ENCODE measurements around the gene ETV3. TPM values are rescaled to one million over a fixed set of nuclear protein-coding genes. Genes with fewer than 3 reads are reported as not detected.
"Not testable (repeated sequence)": the region's sequence is repeated elsewhere in the genome, so short reads cannot be mapped to it uniquely, and the experiment has no call there.

The ETV3 gene
- total and polyA plus RNA-seq, 2 of the 13 experiments (the other 11 are each of a cell fraction or from before 2014, with no cell fraction given), result 4.2 to 5.8 TPM

GRCh38 chr1:157173241-157173640, 35.0 kb upstream of the ETV3 start:
- H4K20me1 ChIP-seq (ENCODE audit: insufficient read depth, low read length); H3K4me2 ChIP-seq (ENCODE audit: low read depth, low read length); H2AFZ ChIP-seq (ENCODE audit: low read length); CTCF ChIA-PET (ENCODE audit: low intra/inter-chr PET ratio, low total read pairs); POLR2A ChIA-PET; H3K27ac ChIP-seq (ENCODE audit: extremely low read length, insufficient read depth, low read length); ATAC-seq; H3K79me2 ChIP-seq (ENCODE audit: insufficient read depth, low read length); H3K9me3 ChIP-seq (ENCODE audit: low read length); H3K9ac ChIP-seq (ENCODE audit: insufficient read depth, low read depth, low read length); BruUV-seq (replicated peaks); H3K36me3 ChIP-seq (replicated peaks in 1 of 2; ENCODE audit: control insufficient read depth in 1 of 2, insufficient read depth in 2 of 2, low read length in 2 of 2); H3K4me3 ChIP-seq (replicated peaks in 1 of 3; ENCODE audit: insufficient read depth in 1 of 3, low read depth in 2 of 3, low read length in 3 of 3); intact Hi-C loops (cut with micrococcal nuclease; ENCODE audit: unreplicated experiment); FAIRE-seq; in situ Hi-C loops (cut with HindIII; ENCODE audit: extremely low pct_ligation_motif_present, low pct_unique_long_range_greater_than_20kb); DNase-seq (ENCODE audit: low spot score); H3K4me1 ChIP-seq (ENCODE audit: insufficient read depth, low read length): not testable (repeated sequence)
- peaks cover 1 to 16% of the 10 kb centered on the region in 2 experiments; a peak in 4 of 5 replicates for H3K27me3 ChIP-seq (ENCODE audit: control insufficient read depth in 1 of 2, insufficient read depth in 2 of 2, low read length in 2 of 2)
- no CpG with 5 or more reads among the region's 2 CpGs for WGBS (ENCODE audit: low lambda C conversion rate)

GRCh38 chr1:157172591-157172990, 34.4 kb upstream of the ETV3 start:
- CTCF ChIA-PET (ENCODE audit: low intra/inter-chr PET ratio, low total read pairs); H3K36me3 ChIP-seq (replicated peaks in 1 of 2; ENCODE audit: control insufficient read depth in 1 of 2, insufficient read depth in 2 of 2, low read length in 2 of 2); H3K4me2 ChIP-seq (ENCODE audit: low read depth, low read length); H3K4me1 ChIP-seq (ENCODE audit: insufficient read depth, low read length); in situ Hi-C loops (cut with HindIII; ENCODE audit: extremely low pct_ligation_motif_present, low pct_unique_long_range_greater_than_20kb); H3K9ac ChIP-seq (ENCODE audit: insufficient read depth, low read depth, low read length); H4K20me1 ChIP-seq (ENCODE audit: insufficient read depth, low read length); DNase-seq (ENCODE audit: low spot score); H3K4me3 ChIP-seq (replicated peaks in 1 of 3; ENCODE audit: insufficient read depth in 1 of 3, low read depth in 2 of 3, low read length in 3 of 3); ATAC-seq; POLR2A ChIA-PET; H2AFZ ChIP-seq (ENCODE audit: low read length); H3K9me3 ChIP-seq (ENCODE audit: low read length); H3K27ac ChIP-seq (ENCODE audit: extremely low read length, insufficient read depth, low read length); H3K79me2 ChIP-seq (ENCODE audit: insufficient read depth, low read length); BruUV-seq (replicated peaks); FAIRE-seq; intact Hi-C loops (cut with micrococcal nuclease; ENCODE audit: unreplicated experiment): not testable (repeated sequence)
- 0% methylated on average over 1 of the region's 2 CpGs for WGBS (ENCODE audit: low lambda C conversion rate)
- H3K27me3 ChIP-seq (ENCODE audit: control insufficient read depth in 1 of 2, insufficient read depth in 2 of 2, low read length in 2 of 2), result peaks cover 1 to 22% of the 10 kb centered on the region in 2 experiments; a peak in 4 of 5 replicates

DNA sequence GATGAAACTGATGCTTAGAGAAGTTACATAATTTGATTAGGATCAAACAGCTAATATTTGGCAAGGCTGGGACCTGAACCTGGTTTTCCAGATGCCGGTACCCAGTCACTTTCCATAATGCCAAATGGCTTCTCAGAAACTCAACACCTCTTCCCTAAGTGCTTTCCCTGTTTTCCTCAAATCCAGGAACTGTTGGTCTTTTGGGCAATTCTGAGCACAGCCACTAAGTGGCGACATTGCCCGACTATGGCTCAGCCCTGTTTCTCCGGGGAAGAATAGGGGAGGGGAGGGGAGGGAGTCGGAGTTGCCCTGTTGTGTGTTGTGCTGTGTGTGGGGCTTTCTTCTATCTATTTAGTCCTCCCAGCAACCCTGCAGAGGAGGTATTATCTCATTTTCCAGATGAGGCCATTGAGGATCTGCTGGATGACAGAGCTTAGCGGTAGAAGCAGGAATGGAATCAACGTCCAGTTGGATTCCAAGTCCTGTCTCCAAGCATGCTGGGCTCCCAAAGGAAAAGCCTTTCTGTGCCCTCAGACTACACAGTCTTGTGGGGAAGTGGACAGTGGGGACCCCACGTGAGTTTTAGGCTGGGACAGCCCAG, 33.8 kb upstream of the ETV3 start:
- FAIRE-seq (peak; percentile 52), ATAC-seq (peak; percentile 89)
- in situ Hi-C loops (cut with HindIII; ENCODE audit: extremely low pct_ligation_motif_present, low pct_unique_long_range_greater_than_20kb); H3K4me2 ChIP-seq (ENCODE audit: low read depth, low read length); H2AFZ ChIP-seq (ENCODE audit: low read length); CTCF ChIA-PET (ENCODE audit: low intra/inter-chr PET ratio, low total read pairs); DNase-seq (ENCODE audit: low spot score); H3K4me1 ChIP-seq (ENCODE audit: insufficient read depth, low read length); H3K79me2 ChIP-seq (ENCODE audit: insufficient read depth, low read length); H3K4me3 ChIP-seq (replicated peaks in 1 of 3; ENCODE audit: insufficient read depth in 1 of 3, low read depth in 2 of 3, low read length in 3 of 3); POLR2A ChIA-PET; H3K9me3 ChIP-seq (ENCODE audit: low read length); intact Hi-C loops (cut with micrococcal nuclease; ENCODE audit: unreplicated experiment); BruUV-seq (replicated peaks); H3K36me3 ChIP-seq (replicated peaks in 1 of 2; ENCODE audit: control insufficient read depth in 1 of 2, insufficient read depth in 2 of 2, low read length in 2 of 2); H3K9ac ChIP-seq (ENCODE audit: insufficient read depth, low read depth, low read length); H4K20me1 ChIP-seq (ENCODE audit: insufficient read depth, low read length); H3K27ac ChIP-seq (ENCODE audit: extremely low read length, insufficient read depth, low read length): not testable (repeated sequence)
- 0% methylated on average over 3 of the region's 8 CpGs for WGBS (ENCODE audit: low lambda C conversion rate)
- H3K27me3 ChIP-seq (ENCODE audit: control insufficient read depth in 1 of 2, insufficient read depth in 2 of 2, low read length in 2 of 2), result peaks cover 1 to 22% of the 10 kb centered on the region in 2 experiments; a peak in 4 of 5 replicates
- TF ChIP-seq STAG1 (CRISPR knock-in tag; IDR thresholded peaks at IDR 0.05), result peak; percentile 54
- TF ChIP-seq, protein P1, sequence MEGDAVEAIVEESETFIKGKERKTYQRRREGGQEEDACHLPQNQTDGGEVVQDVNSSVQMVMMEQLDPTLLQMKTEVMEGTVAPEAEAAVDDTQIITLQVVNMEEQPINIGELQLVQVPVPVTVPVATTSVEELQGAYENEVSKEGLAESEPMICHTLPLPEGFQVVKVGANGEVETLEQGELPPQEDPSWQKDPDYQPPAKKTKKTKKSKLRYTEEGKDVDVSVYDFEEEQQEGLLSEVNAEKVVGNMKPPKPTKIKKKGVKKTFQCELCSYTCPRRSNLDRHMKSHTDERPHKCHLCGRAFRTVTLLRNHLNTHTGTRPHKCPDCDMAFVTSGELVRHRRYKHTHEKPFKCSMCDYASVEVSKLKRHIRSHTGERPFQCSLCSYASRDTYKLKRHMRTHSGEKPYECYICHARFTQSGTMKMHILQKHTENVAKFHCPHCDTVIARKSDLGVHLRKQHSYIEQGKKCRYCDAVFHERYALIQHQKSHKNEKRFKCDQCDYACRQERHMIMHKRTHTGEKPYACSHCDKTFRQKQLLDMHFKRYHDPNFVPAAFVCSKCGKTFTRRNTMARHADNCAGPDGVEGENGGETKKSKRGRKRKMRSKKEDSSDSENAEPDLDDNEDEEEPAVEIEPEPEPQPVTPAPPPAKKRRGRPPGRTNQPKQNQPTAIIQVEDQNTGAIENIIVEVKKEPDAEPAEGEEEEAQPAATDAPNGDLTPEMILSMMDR (CRISPR knock-in tag; IDR thresholded peaks at IDR 0.05), result peak; percentile 68
